GM21619 (cell line): ENCODE measurements around the gene RBMX2.
"Not testable (repeated sequence)": the region's sequence is repeated elsewhere in the genome, so short reads cannot be mapped to it uniquely, and the experiment has no call there.

Source experiments
- ATAC-seq: cut with Tn5 transposase; IDR thresholded peaks from one replicate; pipeline ENCODE4 v1.9.1; 2021; ENCODE audit not compliant: unreplicated experiment

The RBMX2 gene

GRCh38 chrX:130401415-130402207 lies at the start of gene RBMX2:
RBMX2 (plus strand) TSS chrX:130401987; CDS start chrX:130402033, 46 bp downstream.
- ATAC-seq, result peak; percentile 94

GRCh38 chrX:130352050-130352449 lies 49.7 kb upstream of the RBMX2 start:
- ATAC-seq, result not testable (repeated sequence)

- ATAC-seq, result no peak
These were observed 25.7 kb upstream of the RBMX2 start for GRCh38 chrX:130376077-130376476.

GRCh38 chrX:130378024-130378669 lies 23.6 kb upstream of the RBMX2 start:
- no peak for ATAC-seq

- no peak for ATAC-seq
These were observed 16.3 kb upstream of the RBMX2 start, which contains the start of gene GPR119 for GRCh38 chrX:130385520-130385919. GPR119 (minus strand) TSS chrX:130385674; CDS start chrX:130385447, 227 bp downstream.

GRCh38 chrX:130386408-130386808 lies 15.4 kb upstream of the RBMX2 start:
- ATAC-seq, result no peak

GRCh38 chrX:130393451-130394074 lies 8.2 kb upstream of the RBMX2 start:
- ATAC-seq, result no peak

- no peak for ATAC-seq
These were observed 6.4 kb upstream of the RBMX2 start for GRCh38 chrX:130395341-130395740.

- ATAC-seq, result peak; percentile 8
These were observed 459 bp downstream of the RBMX2 start for GRCh38 chrX:130402208-130402684.

- no peak for ATAC-seq
These were observed 11.6 kb downstream of the RBMX2 start for GRCh38 chrX:130413415-130413814.

GRCh38 chrX:130414800-130415199 lies 13.0 kb downstream of the RBMX2 start:
- ATAC-seq, result no peak

- no peak for ATAC-seq
These were observed 13.4 kb downstream of the RBMX2 start for GRCh38 chrX:130415201-130415600.

GRCh38 chrX:130416785-130417184 lies 15.0 kb downstream of the RBMX2 start:
- ATAC-seq, result no peak

GRCh38 chrX:130418066-130418465 lies 16.3 kb downstream of the RBMX2 start:
- no peak for ATAC-seq

- ATAC-seq, result peak; percentile 52
These were observed 17.0 kb downstream of the RBMX2 start for GRCh38 chrX:130418740-130419139.

GRCh38 chrX:130419263-130419662 lies 17.5 kb downstream of the RBMX2 start:
- ATAC-seq, result peak; percentile 45

- ATAC-seq, result no peak
These were observed 24.7 kb downstream of the RBMX2 start for GRCh38 chrX:130426531-130426930.

GRCh38 chrX:130429236-130429635 lies 27.4 kb downstream of the RBMX2 start:
- not testable (repeated sequence) for ATAC-seq

- no peak for ATAC-seq
These were observed 34.1 kb downstream of the RBMX2 start for GRCh38 chrX:130435937-130436336.

GRCh38 chrX:130437996-130438395 lies 36.2 kb downstream of the RBMX2 start:
- not testable (repeated sequence) for ATAC-seq

GRCh38 chrX:130443875-130444274 lies 42.1 kb downstream of the RBMX2 start:
- peak; percentile 54 for ATAC-seq
